IPS DF 4.7 (cell line): Measurements from ENCODE around the gene FLG.
A peak's percentile ranks its signal among the peaks of the same experiment; 100 is the strongest.
"Not testable (repeated sequence)": the region's sequence is repeated elsewhere in the genome, so short reads cannot be mapped to it uniquely, and the experiment has no call there.

ENCODE experiments used
- DNase-seq: peaks from one replicate; pipeline ENCODE4 v3.0.0-alpha.2; 2013; ENCODE audit warnings: low spot score; ENCODE audit errors: extremely low read depth

FLG gene

DNA sequence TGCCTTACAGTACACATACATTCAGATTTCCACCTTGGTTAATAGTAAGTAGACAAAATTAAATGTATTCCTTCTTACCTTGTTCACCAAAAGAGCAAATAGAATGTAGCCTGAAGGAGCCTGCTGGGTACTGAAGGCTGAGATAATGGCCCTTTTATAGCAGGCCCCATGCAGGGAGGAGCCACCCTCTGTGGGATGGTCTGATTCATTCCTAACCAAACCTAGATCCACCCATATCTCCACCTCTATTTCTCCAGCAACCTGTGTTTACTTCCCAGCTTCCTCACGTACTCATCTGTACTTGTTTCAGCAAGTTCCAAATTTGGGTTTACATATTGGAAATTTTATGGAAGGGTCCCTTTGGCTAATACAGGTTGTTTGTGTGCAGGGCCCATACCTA lies at the start of gene FLG:
FLG (minus strand) TSS at position 129 of the 400 bp plus-strand sequence. CDS start 9,783 bp downstream, outside the sequence.
- DNase-seq, result no peak

DNA sequence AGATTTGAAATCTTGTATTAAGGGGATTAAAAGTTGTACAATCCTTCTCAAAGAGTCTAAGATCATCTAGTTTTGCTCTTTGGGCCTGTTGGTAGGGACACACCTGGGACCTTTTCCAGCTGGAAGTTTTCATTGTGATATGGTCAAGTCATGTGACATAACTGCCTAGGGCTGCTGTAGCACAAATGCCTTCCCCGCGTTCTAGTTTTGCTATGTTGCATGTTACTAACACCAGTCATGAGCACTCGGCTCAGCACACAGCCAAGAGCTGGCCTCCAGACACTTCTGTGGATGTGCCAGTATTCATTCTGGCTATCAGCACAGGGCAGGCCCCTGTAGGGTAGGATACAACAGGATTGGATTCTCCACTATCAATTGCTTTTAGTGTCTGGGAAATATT lies 49.4 kb upstream of the FLG start:
- DNase-seq, result no peak

DNA sequence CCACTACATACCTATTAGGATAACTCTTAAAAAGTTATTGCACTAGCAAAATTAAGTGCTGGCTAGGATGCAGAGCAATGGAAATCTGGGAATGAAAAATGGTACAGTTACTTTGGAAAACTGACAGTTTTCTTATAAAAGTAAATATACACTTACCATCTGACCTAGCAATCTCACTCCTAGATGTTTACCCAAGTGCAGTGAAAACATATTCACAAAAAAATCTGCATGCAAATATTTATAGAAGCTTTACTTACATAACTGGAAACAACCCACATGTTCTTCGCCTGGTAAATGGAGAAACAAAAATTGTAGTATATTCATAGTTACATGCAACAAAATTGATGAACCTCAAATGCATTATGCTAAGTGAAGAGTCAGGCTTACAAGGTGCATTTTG lies 47.6 kb upstream of the FLG start:
- DNase-seq, result no peak

DNA sequence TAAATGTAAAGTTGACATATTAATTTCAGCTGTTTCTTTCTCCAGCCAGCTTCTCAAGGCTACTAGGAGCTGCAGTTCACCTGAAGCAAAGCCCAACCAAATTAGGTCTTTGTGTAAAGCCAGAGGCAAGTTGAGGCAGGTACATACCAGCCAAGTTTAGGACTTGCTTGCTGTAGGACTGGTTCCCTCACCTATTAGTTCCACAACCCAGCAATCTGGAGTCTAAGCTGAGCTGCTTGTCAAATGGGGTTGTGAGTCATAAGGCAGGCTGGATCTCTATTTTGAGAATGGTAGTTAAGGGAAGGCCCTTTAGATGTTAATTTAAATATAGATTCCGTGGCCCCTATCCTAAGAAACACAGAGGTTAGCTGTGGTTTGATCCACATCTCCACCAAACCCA lies 42.4 kb upstream of the FLG start:
- no peak for DNase-seq

DNA sequence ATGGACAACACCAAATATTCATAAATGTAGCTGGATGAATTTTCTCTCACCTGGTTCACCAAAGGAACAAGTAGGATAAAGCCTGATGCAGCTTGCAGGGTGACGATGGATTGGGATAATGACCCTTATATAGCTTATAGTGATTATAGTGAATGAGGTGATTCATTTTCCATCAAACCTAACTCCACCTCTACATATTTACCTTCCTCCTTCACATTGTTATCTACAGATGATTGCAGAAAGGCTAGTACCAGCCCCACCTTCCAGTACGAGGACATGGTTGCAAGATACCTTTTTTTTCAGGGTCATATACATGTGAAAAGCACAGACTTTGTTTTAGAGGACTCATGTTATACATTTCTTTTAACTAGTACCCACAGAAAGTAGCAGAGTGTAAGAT lies 34.9 kb upstream of the FLG start, which contains the start of gene FLG2:
FLG2 (minus strand) TSS at position 101 of the 400 bp plus-strand sequence. CDS start 1,122 bp downstream, outside the sequence.
- DNase-seq, result no peak

DNA sequence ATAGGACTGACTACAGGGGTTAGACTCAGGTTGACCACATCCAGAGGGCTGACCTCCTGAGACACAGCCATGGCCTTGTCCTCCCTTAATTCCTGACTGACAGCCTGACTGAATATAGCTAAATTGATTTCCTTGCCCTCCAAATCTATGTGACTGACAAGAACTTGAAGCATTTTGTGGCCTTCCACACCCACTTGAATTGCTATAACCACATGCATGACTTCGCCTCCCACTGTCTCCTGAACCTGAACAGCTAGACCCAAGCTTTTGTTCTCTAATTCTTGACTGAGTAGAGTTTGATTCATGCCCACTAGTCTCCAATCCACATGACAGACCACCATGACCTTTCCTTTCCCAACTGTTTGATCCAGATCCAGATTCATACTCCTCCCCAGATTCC lies 31.7 kb upstream of the FLG start:
- no peak for DNase-seq

DNA sequence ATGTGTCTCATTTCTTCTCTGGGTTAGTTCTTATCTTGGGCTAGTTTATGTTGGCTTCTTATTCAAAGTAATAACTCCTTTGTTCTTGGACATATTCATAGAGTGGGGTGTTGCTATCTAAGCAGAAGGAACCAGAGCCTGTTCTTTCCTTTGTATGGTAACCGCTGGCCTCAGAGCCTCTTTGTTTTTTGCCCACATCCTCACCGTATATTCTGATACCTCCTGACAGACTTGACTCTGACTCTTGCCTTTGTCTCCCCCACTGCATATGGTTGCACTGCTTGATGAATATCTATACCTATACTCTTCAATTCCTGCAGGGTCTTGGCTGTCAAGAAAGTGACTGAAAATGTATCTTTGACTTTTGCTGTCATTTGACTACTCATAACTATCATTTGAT lies 24.6 kb upstream of the FLG start:
- no peak for DNase-seq

DNA sequence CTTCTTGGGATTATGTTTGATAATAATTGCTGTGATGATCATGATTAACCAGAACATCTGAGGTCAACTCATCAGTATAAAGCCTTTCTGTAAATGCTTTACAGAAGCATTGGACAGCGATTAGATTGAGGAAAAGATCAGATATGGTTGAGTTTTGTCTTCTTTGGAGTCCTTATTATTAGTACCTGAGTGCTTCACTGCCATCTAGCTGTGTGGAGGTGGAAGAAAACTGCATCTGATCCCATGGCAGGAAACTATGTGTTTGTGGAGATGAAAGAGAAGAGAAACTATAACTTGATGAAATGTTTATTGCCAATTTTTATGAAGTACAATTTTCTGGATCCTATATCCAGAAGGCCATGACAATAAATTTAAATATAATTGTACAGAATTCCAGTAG lies 23.4 kb upstream of the FLG start:
- no peak for DNase-seq

DNA sequence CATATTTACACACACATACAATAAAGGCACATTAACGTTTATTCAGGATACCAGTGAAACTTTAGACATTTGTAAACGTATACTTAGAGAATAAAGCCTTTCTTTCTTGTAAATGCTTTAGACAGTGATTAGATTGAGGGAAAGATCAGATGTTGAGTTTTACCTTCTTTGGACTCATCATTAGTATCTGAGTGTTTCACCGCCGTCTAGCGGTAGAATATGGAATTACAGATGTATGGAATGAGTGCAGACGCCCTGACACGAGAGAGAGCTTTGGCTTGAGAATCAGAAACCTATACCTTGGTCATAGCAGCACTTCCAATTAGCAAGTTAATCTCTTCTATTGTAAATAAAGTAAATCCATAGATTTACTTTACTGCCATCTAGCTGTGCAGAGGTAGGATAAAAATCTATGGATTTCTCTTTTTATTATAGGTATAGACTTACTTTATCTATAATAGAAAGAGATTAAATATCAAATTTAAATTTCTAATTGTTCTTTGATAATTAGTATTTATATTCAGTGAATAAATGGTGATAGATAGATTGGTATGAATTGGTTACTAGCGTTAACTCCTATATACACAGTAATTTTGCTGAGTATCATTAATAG lies 22.2 kb upstream of the FLG start:
- DNase-seq, result peak; percentile 38

DNA sequence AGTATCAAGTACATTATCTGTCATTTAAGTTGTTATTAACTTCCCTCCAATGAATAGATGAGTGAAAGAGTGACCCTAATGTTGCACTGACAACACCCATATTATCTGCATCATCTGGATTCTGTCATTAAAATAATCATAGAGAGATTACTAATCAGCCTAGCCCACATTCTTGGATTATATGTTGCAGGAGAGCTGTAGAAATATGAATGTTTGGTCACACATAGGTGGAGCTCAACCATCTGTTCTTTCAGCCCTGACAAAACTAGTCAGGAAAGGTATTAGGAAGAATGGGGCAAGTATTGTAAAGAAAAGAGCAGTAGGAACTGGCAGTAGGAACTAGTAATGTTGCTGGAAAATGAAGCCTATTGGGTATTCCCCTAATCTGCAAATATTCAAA lies 19.4 kb upstream of the FLG start:
- DNase-seq, result no peak

DNA sequence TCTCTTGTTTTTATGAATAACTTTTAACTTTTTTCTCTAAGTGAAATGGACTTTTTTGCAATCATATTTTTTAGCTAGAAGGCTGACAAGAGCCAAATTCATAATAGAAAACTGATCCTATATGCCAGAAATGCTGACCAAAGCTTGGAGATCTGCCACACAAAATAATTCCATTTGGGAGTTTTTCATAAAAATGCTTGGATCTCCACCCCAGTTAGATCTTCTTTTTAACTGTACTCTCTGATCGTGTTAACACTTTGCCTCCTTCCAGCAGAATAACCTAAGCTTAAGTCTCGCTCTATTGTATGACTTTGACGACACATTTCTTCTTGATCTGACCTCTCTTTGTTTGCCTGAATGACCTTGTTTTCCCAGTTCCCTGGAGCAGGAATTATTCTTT lies 18.0 kb upstream of the FLG start:
- DNase-seq, result no peak

DNA sequence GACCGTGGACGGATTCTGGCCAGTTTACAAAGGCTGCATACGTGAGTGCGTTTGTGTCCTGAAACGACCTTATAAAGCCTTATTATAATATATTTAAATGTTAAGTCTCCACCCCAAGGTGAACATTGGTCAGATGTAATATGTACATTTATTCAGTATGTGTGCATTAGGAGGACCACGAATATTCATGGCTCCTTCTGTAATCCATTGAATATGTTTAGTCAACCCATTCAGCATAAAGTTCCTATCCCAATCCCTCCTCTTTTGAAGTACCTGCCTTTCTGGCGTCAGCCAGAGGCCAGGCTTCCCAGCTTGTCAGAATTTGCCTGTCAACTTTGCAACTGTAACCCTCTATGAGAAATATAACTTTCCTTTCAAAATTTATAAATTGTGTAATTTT lies 10.4 kb upstream of the FLG start:
- DNase-seq, result no peak

DNA sequence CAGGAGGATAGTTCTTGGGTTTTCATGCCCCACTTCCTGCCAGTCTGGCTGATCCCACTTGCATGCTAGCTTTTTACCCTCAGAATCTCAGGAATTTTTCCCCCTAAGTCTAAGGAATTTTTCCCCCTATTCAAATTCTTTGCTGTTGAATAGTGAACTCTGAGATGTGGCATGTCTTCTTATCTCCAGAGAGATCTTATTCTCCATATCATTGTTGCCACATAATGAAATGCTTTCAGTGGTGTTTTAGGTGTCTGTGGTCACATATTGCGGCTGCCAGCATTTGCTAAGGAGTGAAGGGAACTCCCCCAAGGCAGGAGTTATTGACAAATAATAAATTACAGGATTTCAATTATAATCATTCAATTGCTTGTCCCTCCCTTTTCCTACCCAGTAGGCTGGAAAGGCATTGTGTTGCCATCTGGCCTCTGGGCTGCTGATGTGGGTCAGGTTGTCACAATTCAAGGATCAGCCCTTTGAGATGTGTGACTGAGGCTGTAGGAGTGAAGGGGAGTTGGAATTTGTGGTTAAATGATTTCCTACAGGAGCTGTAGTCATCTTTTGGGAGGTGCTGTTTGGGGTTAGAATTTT lies 3.9 kb upstream of the FLG start:
- DNase-seq, result no peak

DNA sequence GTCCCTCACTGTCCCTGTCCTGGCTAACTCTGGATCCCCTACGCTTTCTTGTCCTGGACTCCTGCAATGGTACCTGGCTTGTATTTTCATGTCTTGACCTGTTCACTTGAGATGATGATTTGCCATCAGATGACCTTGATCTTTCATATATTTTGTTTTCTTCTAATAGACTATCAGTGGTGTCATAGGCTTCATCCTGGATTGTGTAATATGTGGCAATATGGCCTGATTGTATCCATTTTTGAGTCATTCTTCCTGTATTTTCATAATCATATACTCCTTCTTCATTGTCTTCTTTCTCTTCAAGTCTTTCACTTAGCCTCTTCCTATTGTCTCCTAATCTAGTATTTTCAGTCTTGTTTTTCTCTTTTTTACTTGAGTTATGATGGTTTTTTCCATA lies 11.1 kb downstream of the FLG start:
- no peak for DNase-seq

DNA sequence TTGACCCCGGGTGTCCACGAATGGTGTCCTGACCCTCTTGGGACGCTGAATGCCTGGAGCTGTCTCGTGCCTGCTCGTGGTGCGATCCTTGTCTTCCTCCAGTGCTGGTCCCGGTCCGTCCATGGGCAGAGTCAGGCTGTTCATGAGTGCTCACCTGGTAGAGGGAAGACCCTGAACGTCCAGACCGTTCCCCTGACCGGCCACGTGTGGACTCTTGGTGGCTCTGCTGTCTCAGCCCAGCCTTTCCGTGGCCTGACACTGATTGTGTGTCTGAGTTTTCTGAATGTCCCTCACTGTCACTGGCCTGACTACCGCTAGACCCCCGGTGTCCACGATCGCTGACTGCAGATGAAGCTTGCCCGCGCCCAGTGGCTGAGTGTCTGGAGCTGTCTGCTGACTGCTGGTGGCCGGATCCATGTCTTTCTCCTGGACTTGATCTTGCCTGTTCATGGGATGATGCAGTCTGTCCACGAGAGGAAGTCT lies 11.7 kb downstream of the FLG start:
- no peak for DNase-seq

DNA sequence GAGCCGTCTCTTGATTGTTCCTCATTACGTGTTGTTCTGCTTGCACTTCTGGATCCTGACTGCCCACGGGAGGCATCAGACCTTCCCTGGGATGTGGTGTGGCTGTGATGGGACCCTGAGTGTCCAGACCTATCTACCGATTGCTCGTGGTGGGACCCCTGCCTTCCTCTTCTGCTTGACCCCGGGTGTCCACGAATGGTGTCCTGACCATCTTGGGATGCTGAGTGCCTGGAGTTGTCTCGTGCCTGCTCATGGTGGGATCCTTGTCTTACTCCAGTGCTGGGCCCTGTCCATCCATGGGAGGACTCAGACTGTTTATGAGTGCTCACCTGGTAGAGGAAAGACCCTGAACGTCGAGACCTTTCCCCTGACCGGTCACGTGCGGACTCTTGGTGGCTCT lies 12.9 kb downstream of the FLG start:
- DNase-seq, result not testable (repeated sequence)

DNA sequence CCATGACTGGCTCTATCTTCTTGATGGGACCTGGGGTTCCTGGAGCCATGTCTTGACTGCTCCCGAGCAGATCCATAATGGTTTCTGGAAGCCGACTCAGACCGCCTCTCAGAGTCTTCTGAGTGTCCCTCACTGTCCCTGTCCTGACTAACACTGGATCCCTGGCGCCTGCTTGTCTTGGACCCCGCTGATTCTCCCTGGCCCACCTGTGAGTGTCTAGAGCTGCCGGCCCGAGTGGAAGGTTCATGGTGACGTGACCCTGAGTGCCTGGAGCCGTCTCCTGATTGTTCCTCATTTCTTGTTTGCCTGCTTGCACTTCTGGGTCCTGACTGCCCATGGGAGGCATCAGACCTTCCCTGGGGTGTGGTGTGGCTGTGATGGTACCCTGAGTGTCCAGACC lies 15.1 kb downstream of the FLG start:
- DNase-seq, result no peak

DNA sequence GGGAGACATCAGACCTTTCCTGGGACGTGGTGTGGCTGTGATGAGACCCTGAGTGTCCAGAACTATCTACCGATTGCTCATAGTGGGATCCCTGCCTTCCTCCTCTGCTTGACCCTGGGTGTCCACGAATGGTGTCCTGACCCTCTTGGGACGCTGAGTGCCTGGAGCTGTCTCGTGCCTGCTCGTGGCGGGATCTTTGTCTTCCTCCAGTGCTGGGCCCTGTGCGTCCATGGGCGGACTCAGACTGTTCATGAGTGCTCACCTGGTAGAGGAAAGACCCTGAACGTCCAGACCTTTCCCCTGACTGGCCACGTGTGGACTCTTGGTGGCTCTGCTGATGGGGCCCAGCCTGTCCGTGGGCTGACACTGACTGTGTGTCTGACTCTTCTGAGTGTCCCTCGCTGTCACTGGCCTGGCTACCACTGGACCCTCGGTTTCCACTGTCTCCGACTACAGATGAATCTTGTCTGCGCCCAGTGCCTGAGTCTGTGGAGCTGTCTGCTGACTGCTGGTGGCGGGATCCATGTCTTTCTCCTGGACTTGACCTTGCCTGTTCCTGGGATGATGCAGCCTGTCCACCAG lies 15.6 kb downstream of the FLG start:
- DNase-seq, result not testable (repeated sequence)

DNA sequence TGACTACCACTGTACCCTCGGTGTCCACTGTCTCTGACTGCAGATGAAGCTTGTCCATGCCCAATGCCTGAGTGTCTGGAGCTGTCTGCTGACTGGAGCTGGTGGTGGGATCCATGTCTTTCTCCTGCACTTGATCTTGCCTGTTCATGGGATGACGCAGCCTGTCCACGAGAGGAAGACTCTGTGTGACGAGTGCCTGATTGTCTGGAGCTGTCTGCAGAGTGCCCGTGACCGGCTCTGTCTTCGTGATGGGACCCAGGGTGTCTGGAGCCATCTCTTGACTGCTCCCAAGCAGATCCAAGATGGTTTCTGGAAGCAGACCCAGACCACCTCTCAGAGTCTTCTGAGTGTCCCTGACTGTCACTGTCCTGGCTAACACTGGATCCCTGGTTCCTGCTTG lies 16.3 kb downstream of the FLG start:
- not testable (repeated sequence) for DNase-seq

DNA sequence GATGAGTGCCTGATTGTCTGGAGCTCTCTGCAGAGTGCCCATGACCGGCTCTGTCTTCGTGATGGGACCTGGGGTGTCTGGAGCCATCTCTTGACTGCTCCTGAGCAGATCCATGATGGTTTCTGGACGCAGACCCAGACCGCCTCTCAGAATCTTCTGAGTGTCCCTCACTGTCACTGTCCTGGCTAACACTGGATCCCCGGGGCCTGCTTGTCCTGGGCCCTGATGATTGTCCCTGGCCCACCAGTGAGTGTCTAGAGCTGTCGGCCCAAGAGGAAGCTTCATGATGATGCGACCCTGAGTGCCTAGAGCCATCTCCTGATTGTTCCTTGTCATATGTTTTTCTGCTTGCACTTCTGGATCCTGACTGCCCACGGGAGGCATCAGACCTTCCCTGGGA lies 17.1 kb downstream of the FLG start:
- not testable (repeated sequence) for DNase-seq

DNA sequence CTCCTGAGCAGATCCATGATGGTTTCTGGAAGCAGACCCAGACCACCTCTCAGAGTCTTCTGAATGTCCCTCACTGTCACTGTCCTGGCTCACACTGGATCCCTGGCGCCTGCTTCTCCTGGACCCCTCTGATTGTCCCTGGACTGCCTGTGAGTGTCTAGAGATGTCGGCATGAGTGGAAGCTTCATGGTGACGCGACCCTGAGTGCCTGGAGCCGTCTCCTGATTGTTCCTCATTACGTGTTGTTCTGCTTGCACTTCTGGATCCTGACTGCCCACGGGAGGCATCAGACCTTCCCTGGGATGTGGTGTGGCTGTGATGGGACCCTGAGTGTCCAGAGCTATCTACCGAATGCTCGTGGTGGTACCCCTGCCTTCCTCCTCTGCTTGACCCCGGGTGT lies 18.9 kb downstream of the FLG start:
- not testable (repeated sequence) for DNase-seq

DNA sequence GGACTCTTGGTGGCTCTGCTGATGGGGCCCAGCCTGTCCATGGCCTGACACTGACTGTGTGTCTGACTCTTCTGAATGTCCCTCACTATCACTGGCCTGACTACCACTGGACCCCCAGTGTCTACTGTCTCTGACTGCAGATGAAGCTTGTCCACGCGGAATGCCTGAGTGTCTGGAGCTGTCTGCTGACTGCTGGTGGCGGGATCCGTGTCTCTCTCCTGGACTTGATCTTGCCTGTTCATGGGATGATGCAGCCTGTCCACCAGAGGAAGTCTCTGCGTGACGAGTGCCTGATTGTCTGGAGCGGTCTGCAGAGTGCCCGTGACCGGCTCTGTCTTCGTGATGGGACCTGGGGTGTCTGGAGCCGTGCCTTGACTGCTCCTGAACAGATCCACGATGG lies 20.3 kb downstream of the FLG start:
- not testable (repeated sequence) for DNase-seq
